ENCODE measurements around the gene ANXA6. TPM values are rescaled to one million over a fixed set of nuclear protein-coding genes. Genes with fewer than 3 reads are reported as not detected.

The ANXA6 gene
- total and polyA plus RNA-seq, 2 of the 4 experiments (the other 2 are of a cell fraction) = 355 to 610 TPM

- peak overlapping the region; percentile 83 for H3K9ac ChIP-seq (ENCODE audit: low read depth, low read length)
- H3K79me1 ChIP-seq (ENCODE audit: low read depth in 1 of 2, low read length in 2 of 2) = peaks cover 8 to 57% of the 10 kb centered on the region in 2 experiments; a peak in 3 of 4 replicates
- H2AFZ ChIP-seq (replicated peaks; ENCODE audit: low read length, poor library complexity) = peak overlapping the region; percentile 65
- 16% methylated on average over 7 of the region's 9 CpGs; no CpG with 5 or more reads in 1 of the 2 experiments for WGBS, 2 experiments (ENCODE audit: extremely low coverage in 2 of 2, insufficient read length in 1 of 2)
- H2BK5ac ChIP-seq (ENCODE audit: low read depth, low read length, poor library complexity, severe bottlenecking) = peak overlapping the region; percentile 78
- CTCF ChIA-PET = interaction anchor here (0.6 to 2.0 kb wide), 4 partner anchors 9 to 41 kb away, joined by 3 to 6 read pairs (median 3); no protein-coding TSS in a partner anchor
- peak overlapping the region; percentile 75 for H3K18ac ChIP-seq (ENCODE audit: low read depth, low read length)
- peaks cover 23% of the 10 kb centered on the region for H3K4me1 ChIP-seq (ENCODE audit: control insufficient read depth, insufficient read depth, low read length)
- H4K8ac ChIP-seq (ENCODE audit: low read depth in 2 of 2, low read length in 2 of 2) = peak overlapping the region; percentile 78 to 92
- POLR2A ChIA-PET (ENCODE audit: unreplicated experiment) = no interaction called here
- H3K36me3 ChIP-seq (ENCODE audit: control insufficient read depth, insufficient read depth, low read length) = peaks cover 7% of the 10 kb centered on the region
- peak overlapping the region; percentile 97 for H2AK5ac ChIP-seq (ENCODE audit: low read depth, low read length)
- H2AK9ac ChIP-seq (replicated peaks; ENCODE audit: low read depth, low read length, poor library complexity) = peak overlapping the region; percentile 98
- H3K14ac ChIP-seq (replicated peaks; ENCODE audit: low read depth, low read length) = peak overlapping the region; percentile 98
- intact Hi-C loops (cut with micrococcal nuclease) = loop anchor here (2.0 kb wide), 1 partner anchor 29 kb away; no protein-coding TSS in a partner anchor
- peak overlapping the region; percentile 70 for H2BK120ac ChIP-seq (ENCODE audit: low read depth, low read length)
- H2BK15ac ChIP-seq (ENCODE audit: low read depth, low read length) = peak overlapping the region; percentile 64; the same call in 1 of the 3 replicates
- in situ Hi-C loops (cut with MboI; ENCODE audit: low sequenced_read_pairs) = no loop called here
- H3K9me1 ChIP-seq (ENCODE audit: insufficient read depth, low read length) = peaks cover 17% of the 10 kb centered on the region
- peak; percentile 18 for ATAC-seq (ENCODE audit: low read depth)
- H3K4ac ChIP-seq (ENCODE audit: low read depth, low read length) = peak overlapping the region; percentile 98
- H3K4me3 ChIP-seq (ENCODE audit: insufficient read depth, low read depth, low read length) = peak overlapping the region; percentile 79
- peak overlapping the region; percentile 87 for H3K4me2 ChIP-seq (ENCODE audit: low read depth, low read length)
- TF ChIP-seq RFX5 (IDR thresholded peaks at IDR 0.05; ENCODE audit: low read depth, low read length) (peak; percentile 88), MAZ (IDR thresholded peaks at IDR 0.05; ENCODE audit: borderline replicate concordance, low read depth, low read length) (0 out of 2 replicates have a peak, but pooled peaks have one; percentile 15), BHLHE40 (IDR thresholded peaks at IDR 0.05; ENCODE audit: low read depth, low read length) (no peak), NFE2L2 (IDR thresholded peaks at IDR 0.05; ENCODE audit: low read depth, low read length) (no peak)
- peak; percentile 68 for DNase-seq
- H2BK20ac ChIP-seq (ENCODE audit: low read depth, low read length) = no peak overlapping the region; the same call in 1 of the 2 replicates
- H4K20me1 ChIP-seq (ENCODE audit: insufficient read depth, low read length) = peaks cover 54% of the 10 kb centered on the region
- peak overlapping the region; percentile 98 for H4K91ac ChIP-seq (ENCODE audit: insufficient read depth, low read depth, low read length)
- H3K27ac ChIP-seq (ENCODE audit: insufficient read depth, low read length) = peak overlapping the region; percentile 95
- H4K5ac ChIP-seq (ENCODE audit: low read depth, low read length) = peak overlapping the region; percentile 68
- peak overlapping the region; percentile 96 for H3K56ac ChIP-seq (ENCODE audit: extremely low read depth, insufficient read depth, low read length)
- no TSS peak for BruUV-seq (replicated peaks)
- dilution Hi-C loops (cut with HindIII; ENCODE audit: low sequenced_read_pairs, unreplicated experiment) = no loop called here
- H3K27me3 ChIP-seq (ENCODE audit: control insufficient read depth, insufficient read depth, low read length) = no peaks in the 10 kb centered on the region
- peak overlapping the region; percentile 92 for H3K23ac ChIP-seq (ENCODE audit: low read depth, low read length)
- H3K9me3 ChIP-seq (ENCODE audit: control insufficient read depth, insufficient read depth, low read length) = no peaks in the 10 kb centered on the region
These were observed 1.6 kb downstream of the ANXA6 start for GRCh38 chr5:151155775-151156506.

All from IMR-90 (cell line).